NCI-H1417 treated with DMSO at 0.1 percent for 48 hours (cell line): ENCODE data around the gene GRID2.

ENCODE experiments used
- DNase-seq: peaks from one replicate; lab custom pipeline; 2025; lab: John Stamatoyannopoulos, UW

The GRID2 gene

DNA sequence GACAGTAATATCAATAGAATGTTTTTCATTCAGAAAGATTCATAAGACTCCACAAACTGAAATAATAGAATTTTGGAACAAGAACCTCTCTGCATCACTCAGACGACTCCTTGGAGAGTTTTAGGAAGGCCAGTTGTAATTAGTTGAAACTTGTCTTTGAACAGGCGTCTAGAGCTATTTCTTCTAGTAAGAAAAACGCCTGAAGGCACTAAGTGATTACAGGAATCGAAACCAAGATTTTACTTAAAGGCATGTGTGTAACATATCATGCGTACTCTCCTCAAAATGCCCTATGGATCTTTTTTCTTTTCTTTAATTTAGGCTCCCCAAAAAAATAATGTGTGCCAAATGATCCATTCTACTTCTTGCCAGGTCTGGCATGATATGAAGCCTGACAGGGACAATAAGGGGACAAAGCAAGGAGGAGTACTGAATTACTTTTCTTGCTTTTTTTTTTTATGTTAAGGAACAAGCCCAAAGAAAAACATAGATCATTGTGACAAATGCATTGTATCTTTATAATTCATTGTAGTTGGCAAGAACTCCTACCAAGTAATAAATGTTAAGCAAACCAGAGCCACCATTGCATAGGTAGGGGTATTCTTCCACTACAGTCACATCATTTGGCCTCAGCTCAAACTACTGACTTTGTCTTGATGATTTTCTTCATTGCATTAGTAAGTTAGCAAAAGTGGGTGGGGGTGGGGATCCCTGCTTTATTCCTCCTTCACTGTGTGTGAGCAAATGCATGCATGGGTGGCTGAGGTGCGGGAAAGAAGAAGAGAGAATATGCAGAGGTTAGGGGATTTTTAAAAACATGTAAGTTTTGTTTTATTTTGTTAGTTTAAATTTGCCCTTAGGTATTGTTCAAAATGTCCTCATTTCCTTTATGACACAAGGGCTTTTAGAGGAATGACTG lies 1444.9 kb downstream of the GRID2 start:
- no peak for DNase-seq

DNA sequence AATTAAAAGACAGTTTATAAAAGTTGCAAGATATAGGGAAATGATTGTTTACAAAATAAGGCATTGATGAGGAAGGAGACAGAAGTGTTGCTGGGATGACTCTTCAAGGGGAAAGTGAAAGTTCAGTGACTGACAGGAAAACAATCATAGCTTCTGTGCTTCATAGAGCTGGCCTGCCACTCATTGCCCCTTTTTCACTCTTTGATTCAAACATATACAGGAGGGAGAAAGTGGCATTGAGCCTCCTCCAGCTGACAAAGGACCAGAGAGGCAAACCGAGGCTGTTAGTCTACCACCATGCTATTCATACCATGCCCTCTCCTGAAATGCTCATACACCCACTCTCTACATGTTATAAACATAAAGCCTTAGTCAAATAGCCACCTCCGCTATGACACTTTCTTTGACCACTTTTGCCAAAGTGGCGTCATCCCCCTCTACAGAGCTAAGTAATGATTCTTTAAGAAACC lies 1445.6 kb downstream of the GRID2 start:
- no peak for DNase-seq

- DNase-seq, result peak; percentile 70
Measured at GRCh38 chr4:93751411-93751810, 1447.6 kb downstream of the GRID2 start.

- no peak for DNase-seq
Measured at GRCh38 chr4:93756101-93756500, 1452.3 kb downstream of the GRID2 start.

- no peak for DNase-seq
Measured at GRCh38 chr4:93759506-93759905, 1455.7 kb downstream of the GRID2 start.

DNA sequence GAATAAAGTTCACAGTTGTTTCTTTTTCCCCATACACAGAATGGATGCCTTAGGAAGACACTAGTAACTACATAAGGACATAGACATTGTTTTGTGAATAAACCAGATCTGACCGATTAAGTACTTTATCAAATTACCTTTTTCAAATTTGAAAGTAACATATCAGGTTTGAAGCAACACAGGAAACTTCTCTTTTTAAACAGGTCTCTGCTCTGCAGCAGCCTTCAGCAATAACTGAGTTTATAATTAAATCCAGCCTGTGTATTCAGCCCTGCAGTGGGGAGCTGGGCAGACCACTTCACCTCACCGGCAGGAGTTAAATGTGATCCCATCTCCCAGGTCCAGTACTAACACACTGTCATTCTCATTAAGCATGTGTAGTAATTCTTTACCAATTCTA lies 1456.5 kb downstream of the GRID2 start:
- no peak for DNase-seq

GRCh38 chr4:93761286-93761685 lies 1457.5 kb downstream of the GRID2 start:
- no peak for DNase-seq

- DNase-seq, result no peak
Measured at GRCh38 chr4:93764639-93765246, 1461.0 kb downstream of the GRID2 start.

DNA sequence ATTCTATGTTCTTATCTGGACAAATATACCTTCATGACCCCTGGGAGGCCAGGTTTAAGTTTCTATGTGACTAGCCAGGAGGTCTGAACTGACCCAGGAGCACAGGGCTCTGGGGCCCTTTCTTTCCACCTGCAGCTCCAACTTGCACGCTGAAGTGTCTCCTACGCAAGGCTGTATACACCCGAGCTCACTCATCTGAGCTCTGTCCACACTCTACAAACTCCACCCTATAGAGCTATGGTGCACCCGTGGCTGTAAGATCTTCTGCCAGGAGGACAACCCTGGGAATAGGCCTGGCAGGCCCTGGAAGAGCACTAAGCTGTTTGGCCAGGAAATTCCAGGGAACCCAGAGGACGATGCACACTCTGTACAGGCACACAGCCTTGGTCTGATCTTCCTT lies 1464.2 kb downstream of the GRID2 start:
- no peak for DNase-seq

DNA sequence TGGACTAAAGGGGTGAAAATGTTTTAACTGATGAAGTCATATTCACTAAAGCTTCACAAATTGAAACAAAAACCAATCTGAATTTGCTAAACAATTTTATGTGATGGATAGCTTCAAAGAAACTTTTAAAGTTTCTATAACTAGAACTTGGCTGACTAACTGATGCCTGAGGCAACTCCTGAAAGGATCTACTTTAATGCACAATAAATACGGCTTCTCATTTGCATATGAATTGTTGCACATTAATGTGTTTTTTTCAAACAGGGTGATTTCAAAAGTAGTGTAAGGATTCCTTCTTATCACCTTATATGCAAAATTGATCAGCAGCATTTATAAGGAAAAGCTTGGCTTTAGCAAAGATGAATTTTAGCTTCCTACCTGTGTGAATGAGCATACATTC lies 1466.4 kb downstream of the GRID2 start:
- no peak for DNase-seq

DNA sequence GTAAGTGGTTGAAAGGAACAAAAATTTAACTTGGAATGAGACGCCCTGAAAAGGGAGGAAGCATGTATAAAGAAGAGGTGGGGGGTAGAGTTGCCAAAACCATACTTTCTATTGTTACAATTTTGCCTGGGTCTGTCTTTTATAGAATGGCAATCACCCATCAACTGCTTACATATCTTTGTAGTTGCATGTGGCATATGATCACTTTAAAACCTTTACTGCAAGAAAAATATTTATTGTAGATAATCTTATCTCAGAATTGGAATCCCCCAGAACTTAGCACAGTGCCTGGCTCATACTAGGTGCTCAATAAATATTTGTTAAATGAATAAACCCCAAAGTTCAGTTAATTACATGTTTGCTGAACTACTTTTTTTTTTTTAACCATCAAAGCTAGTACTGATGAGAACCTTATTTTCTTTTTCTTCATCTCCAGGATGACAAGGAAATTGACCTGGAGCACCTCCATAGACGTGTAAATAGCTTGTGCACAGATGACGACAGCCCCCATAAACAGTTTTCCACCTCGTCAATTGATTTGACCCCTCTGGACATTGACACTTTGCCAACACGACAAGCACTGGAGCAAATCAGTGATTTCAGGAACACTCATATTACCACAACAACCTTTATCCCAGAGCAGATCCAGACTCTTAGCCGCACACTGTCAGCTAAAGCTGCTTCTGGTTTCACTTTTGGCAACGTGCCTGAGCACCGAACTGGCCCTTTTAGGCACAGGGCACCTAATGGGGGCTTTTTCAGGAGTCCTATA lies 1468.1 kb downstream of the GRID2 start:
- DNase-seq, result no peak

DNA sequence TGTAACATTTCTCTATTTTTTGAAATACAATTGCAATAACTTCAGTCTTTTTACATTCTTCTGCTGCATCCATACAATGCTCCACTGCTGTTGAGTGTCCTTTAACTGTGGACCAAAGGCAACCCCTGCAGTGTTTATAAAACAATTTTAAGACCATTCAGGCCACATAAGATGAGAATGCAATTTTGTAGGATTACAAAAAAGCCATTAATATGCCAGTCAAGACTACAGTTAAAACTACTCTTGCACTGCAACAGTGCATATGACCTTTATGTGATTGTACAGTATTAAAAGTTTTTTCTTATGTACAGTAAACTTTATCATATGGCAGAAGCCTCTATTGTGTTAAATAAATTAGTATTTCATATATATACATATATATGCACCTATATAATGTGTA lies 1469.1 kb downstream of the GRID2 start:
- DNase-seq, result no peak

GRCh38 chr4:93775551-93775950 lies 1471.8 kb downstream of the GRID2 start:
- no peak for DNase-seq

DNA sequence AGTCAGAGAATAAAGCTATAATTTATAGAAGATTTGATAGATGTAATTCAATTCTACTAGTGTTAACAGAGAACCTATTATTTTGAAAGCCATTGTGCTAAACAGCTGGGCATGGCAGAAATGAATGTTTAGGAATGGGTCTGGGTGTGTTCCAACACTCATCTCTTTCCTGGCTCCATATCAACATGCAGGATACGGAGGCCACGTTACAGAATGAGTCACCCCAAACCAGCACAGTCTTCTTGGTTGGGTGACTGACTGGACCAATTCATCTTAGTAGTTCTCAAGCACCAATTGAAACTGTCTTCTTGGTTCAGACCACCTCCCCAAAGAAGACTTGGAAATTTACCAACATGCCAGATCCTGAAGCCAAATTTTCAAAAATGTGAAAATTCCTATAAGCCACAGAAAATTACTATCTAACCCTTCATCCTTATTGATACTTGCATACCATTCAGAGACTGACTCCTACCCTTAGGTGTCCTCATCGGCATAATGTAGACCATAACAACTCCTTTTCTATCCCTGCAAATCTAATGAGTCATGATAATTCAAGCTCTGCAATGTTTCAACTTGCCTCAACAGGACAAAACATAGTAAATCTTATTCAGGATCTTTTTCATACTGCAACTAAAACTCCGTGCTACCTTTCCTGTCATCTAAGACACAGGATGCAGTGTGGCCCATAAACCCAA lies 1472.8 kb downstream of the GRID2 start:
- no peak for DNase-seq

DNA sequence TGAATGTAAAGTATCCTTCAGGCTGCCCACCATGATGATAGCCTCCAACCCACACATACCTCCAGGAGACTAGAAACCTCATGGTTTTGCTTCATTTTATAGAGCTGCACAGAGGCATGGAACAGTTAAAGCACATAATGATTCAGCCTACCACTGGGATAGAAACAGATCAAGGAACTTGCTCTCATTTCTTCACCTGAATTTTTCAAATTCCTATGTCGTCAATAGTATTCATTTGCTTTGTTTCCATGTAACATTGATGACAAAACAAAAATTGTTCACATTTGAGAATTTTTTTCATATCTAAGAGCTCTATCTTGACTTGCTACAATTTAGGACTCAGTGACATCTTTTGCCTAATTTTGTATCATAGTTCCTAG lies 1473.3 kb downstream of the GRID2 start:
- DNase-seq, result no peak

DNA sequence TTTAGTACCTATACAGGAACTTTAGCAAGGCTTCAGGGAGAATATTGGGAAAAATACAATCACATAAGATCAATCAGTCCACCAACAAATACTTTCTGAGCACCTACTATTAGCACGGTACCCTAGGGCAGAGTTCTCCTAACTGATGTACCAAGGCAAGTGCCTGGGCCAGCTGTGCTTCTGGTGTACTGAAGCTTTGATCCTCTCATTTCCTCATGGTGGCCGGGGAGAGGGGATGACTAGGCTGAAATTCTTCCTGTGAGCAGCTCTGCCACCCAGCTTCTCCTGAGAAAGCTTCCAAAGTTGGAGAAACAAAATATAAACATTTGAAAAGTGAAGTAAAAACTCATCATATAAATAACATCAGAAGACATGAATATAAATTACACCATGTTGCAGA lies 1475.5 kb downstream of the GRID2 start:
- DNase-seq, result no peak

DNA sequence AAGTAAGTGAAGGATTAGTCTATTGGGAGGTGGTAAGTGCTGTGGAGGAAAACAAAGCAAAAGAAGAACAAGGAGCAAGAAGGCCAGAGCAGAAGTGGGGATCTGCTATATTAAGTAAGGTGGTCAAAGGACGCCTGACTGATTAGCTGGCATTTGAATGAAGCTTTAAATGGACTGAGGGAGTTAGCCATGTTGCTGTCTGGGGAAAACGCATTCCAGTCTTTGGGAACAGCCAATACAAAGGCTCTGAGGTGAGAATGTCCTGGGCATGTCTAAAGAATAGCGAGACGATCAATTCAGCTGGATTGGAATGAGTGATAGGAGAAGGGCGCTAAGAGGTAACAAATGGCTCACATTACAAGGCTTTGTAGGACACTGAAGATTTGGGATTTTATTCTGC lies 1476.3 kb downstream of the GRID2 start:
- no peak for DNase-seq

GRCh38 chr4:93781198-93781597 lies 1477.4 kb downstream of the GRID2 start:
- DNase-seq, result no peak

GRCh38 chr4:93786149-93786548 lies 1482.4 kb downstream of the GRID2 start:
- DNase-seq, result no peak

GRCh38 chr4:93788712-93789111 lies 1484.9 kb downstream of the GRID2 start:
- no peak for DNase-seq

GRCh38 chr4:93791570-93792195 lies 1487.9 kb downstream of the GRID2 start:
- peak; percentile 11 for DNase-seq

DNA sequence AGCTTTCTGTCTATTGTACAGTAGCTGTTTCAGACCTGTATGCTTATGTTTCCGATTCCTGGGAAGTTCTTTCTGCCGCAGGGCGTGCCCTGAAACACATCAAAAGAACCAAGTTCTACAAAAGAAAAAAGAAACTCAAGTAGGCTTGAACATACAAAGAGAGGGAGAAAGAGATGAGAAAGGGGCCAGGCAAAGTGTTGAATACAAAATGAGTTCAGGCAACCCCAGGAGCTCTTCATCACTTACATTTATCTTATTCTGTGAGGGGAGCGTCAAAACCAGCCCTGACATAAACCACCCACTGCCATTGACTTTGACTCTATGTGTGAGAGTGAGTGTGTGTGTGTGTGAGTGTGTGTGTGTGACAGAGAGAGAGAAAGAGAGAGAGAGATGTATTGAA lies 1498.3 kb downstream of the GRID2 start:
- DNase-seq, result no peak
